IMR-90 (cell line): ENCODE measurements around the gene ANK3.

ENCODE experiments used
- CEBPB ChIP-seq: IDR thresholded peaks from 2 replicates; pipeline ENCODE4 v1.6.1; 2012; ENCODE audit warnings: low read depth, low read length, improper control_type of control experiment
- CTCF ChIP-seq: conservative IDR thresholded peaks from 2 replicates; pipeline ENCODE4 v1.5.1; 2012; ENCODE audit warnings: mild to moderate bottlenecking, low read depth, low read length, improper control_type of control experiment
- MAFK ChIP-seq: IDR thresholded peaks from 2 replicates; pipeline ENCODE4 v1.6.1; 2012; ENCODE audit warnings: low read depth, low read length, improper control_type of control experiment
- POLR2A ChIP-seq: IDR thresholded peaks from 2 replicates; pipeline ENCODE4 v1.6.1; 2012; ENCODE audit warnings: mild to moderate bottlenecking, low read depth, low read length
- SMC3 ChIP-seq: fragments of 150-350 bp; IDR thresholded peaks from 2 replicates; pipeline ENCODE4 v1.6.1; 2016; ENCODE audit warnings: low read depth, mild to moderate bottlenecking, antibody characterized with exemption, low read length, moderate library complexity

GRCh38 chr10:60305380-60305892 is 84.2 kb downstream of the ANK3 start:
- TF ChIP-seq CTCF: no peak
- no peak for TF ChIP-seq POLR2A
- no peak for TF ChIP-seq CEBPB
- no peak for TF ChIP-seq MAFK
- no peak for TF ChIP-seq SMC3
